Cardiac muscle cell (in vitro differentiated cells and primary cell): Measurements from ENCODE around the gene NPFF. TPM values are rescaled to one million over a fixed set of nuclear protein-coding genes. Genes with fewer than 3 reads are reported as not detected.
A peak's percentile ranks its signal among the peaks of the same experiment; 100 is the strongest.

Source experiments
- DNase-seq, 2 donors: peaks; one replicate each; pipeline versions ENCODE4 v3.0.0 to v3.0.0-alpha.2; 2010 to 2017; ENCODE audit warnings: low read depth in 1 of 2, low spot score in 1 of 2
- H3K27ac ChIP-seq: fragments of 200-600 bp; sonication (generic); 2 replicates; pipeline ENCODE4 v1.5.1; 2016
- H3K27me3 ChIP-seq: fragments of 200-600 bp; sonication (generic); 2 replicates; pipeline ENCODE4 v1.6.0; 2016; ENCODE audit warnings: control low read depth
- H3K36me3 ChIP-seq: fragments of 200-600 bp; sonication (generic); 2 replicates; pipeline ENCODE4 v1.5.1; 2016; ENCODE audit warnings: control low read depth
- H3K4me1 ChIP-seq: fragments of 200-600 bp; sonication (generic); 2 replicates; pipeline ENCODE4 v1.8.1; 2017; ENCODE audit warnings: low read depth, mild to moderate bottlenecking, mixed run types
- H3K4me3 ChIP-seq: fragments of 200-600 bp; sonication (generic); 2 replicates; pipeline ENCODE4 v1.5.1; 2016; ENCODE audit warnings: mild to moderate bottlenecking
- H3K9me3 ChIP-seq: fragments of 200-600 bp; sonication (generic); 2 replicates; pipeline ENCODE4 v1.5.1; 2017; ENCODE audit warnings: low read depth, mild to moderate bottlenecking, control low read depth
- polyA plus RNA-seq: library from polyadenylated mRNA; unstranded; fragments of >200 nt; fragmentation: Nextera tagmentation; extraction: Ambion mirVana; gene quantifications from 2 replicates; pipeline ENCODE4 v1.2.1, GENCODE V29; 2016
- total RNA-seq: library from RNA; depleted of rRNA; stranded (reverse); fragments of >200 nt; gene quantifications from 2 replicates; pipeline ENCODE4 v1.2.3, GENCODE V29; 2016
- TF ChIP-seq, protein P1 (sequence below): IDR thresholded peaks from 2 replicates; pipeline ENCODE4 v1.5.1; 2012; ENCODE audit warnings: low read depth, mild to moderate bottlenecking, low read length

Gene NPFF
- total and polyA plus RNA-seq, 2 experiments from 2014 or later = not detected

- Histone ChIP-seq H3K4me3 (no peak overlapping the region), H3K9me3 (no peaks in the 10 kb centered on the region), H3K36me3 (peaks cover 49% of the 10 kb centered on the region), H3K27ac (no peak overlapping the region), H3K4me1 (no peaks in the 10 kb centered on the region), H3K27me3 (no peaks in the 10 kb centered on the region)
- TF ChIP-seq, protein P1, sequence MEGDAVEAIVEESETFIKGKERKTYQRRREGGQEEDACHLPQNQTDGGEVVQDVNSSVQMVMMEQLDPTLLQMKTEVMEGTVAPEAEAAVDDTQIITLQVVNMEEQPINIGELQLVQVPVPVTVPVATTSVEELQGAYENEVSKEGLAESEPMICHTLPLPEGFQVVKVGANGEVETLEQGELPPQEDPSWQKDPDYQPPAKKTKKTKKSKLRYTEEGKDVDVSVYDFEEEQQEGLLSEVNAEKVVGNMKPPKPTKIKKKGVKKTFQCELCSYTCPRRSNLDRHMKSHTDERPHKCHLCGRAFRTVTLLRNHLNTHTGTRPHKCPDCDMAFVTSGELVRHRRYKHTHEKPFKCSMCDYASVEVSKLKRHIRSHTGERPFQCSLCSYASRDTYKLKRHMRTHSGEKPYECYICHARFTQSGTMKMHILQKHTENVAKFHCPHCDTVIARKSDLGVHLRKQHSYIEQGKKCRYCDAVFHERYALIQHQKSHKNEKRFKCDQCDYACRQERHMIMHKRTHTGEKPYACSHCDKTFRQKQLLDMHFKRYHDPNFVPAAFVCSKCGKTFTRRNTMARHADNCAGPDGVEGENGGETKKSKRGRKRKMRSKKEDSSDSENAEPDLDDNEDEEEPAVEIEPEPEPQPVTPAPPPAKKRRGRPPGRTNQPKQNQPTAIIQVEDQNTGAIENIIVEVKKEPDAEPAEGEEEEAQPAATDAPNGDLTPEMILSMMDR = no peak
- DNase-seq = no peak
Observed at GRCh38 chr12:53523131-53523530, 15.8 kb upstream of the NPFF start.

GRCh38 chr12:53518381-53518780, 11.1 kb upstream of the NPFF start:
- peaks cover 58% of the 10 kb centered on the region for H3K36me3 ChIP-seq
- DNase-seq = peak in 1 of 2 donors; percentile 28
- H3K4me3 ChIP-seq = no peak overlapping the region
- no peaks in the 10 kb centered on the region for H3K4me1 ChIP-seq
- H3K27ac ChIP-seq = no peak overlapping the region
- no peaks in the 10 kb centered on the region for H3K27me3 ChIP-seq
- no peaks in the 10 kb centered on the region for H3K9me3 ChIP-seq
- TF ChIP-seq, protein P1 = no peak

- no peaks in the 10 kb centered on the region for H3K27me3 ChIP-seq
- no peaks in the 10 kb centered on the region for H3K9me3 ChIP-seq
- H3K4me1 ChIP-seq = no peaks in the 10 kb centered on the region
- H3K36me3 ChIP-seq = peaks cover 58% of the 10 kb centered on the region
- H3K4me3 ChIP-seq = no peak overlapping the region
- TF ChIP-seq, protein P1 = no peak
- no peak for DNase-seq
- no peak overlapping the region for H3K27ac ChIP-seq
Observed at GRCh38 chr12:53516758-53517455, 9.6 kb upstream of the NPFF start.

GRCh38 chr12:53515291-53515680, 8.0 kb upstream of the NPFF start:
- TF ChIP-seq, protein P1 = no peak
- no peak for DNase-seq
- Histone ChIP-seq H3K27ac (no peak overlapping the region), H3K4me1 (no peaks in the 10 kb centered on the region), H3K4me3 (no peak overlapping the region), H3K9me3 (no peaks in the 10 kb centered on the region), H3K27me3 (no peaks in the 10 kb centered on the region), H3K36me3 (peaks cover 43% of the 10 kb centered on the region)

- no peaks in the 10 kb centered on the region for H3K4me1 ChIP-seq
- H3K27ac ChIP-seq = no peak overlapping the region
- H3K36me3 ChIP-seq = peaks cover 39% of the 10 kb centered on the region
- TF ChIP-seq, protein P1 = no peak
- no peak overlapping the region for H3K4me3 ChIP-seq
- no peak for DNase-seq
- no peaks in the 10 kb centered on the region for H3K27me3 ChIP-seq
- H3K9me3 ChIP-seq = no peaks in the 10 kb centered on the region
Observed at GRCh38 chr12:53514628-53515290, 7.5 kb upstream of the NPFF start.
